Liver (tissue), 9 donors: ENCODE results near the gene RASGRF1. TPM values are rescaled to one million over a fixed set of nuclear protein-coding genes. Genes with fewer than 3 reads are reported as not detected.

ENCODE experiments used
- DNase-seq: peaks from one replicate; pipeline ENCODE4 v3.0.0-alpha.2; 2017; ENCODE audit warnings: low spot score
- H3K27ac ChIP-seq, 2 donors: one replicate each; pipeline ENCODE4 v1.7.0; 2013; ENCODE audit warnings: inconsistent platforms in 2 of 2, low read length in 2 of 2, control low read depth in 1 of 2, low read depth in 1 of 2, mild to moderate bottlenecking in 1 of 2
- H3K27me3 ChIP-seq, 4 donors: one replicate each; pipeline versions ENCODE4 v1.6.1 to v1.7.0; 2013; ENCODE audit warnings: low read length in 3 of 4, inconsistent platforms in 1 of 4, mild to moderate bottlenecking in 1 of 4, moderate library complexity in 1 of 4; ENCODE audit not compliant: control insufficient read depth in 4 of 4, insufficient read depth in 4 of 4
- H3K36me3 ChIP-seq, 4 donors: one replicate each; pipeline versions ENCODE4 v1.6.1 to v1.7.0; 2013; ENCODE audit warnings: low read length in 3 of 4, mild to moderate bottlenecking in 3 of 4, low read depth in 1 of 4, moderate library complexity in 1 of 4; ENCODE audit not compliant: control insufficient read depth in 4 of 4, insufficient read depth in 3 of 4
- H3K4me1 ChIP-seq, 4 donors: one replicate each; pipeline versions ENCODE4 v1.6.1 to v1.7.0; 2013; ENCODE audit warnings: low read length in 3 of 4, mild to moderate bottlenecking in 3 of 4, moderate library complexity in 1 of 4; ENCODE audit not compliant: control insufficient read depth in 4 of 4, insufficient read depth in 4 of 4
- H3K4me3 ChIP-seq, 3 donors: one replicate each; pipeline versions ENCODE4 v1.6.1 to v1.7.0; 2013; ENCODE audit warnings: low read length in 3 of 3, control low read depth in 1 of 3, low read depth in 1 of 3, mild to moderate bottlenecking in 1 of 3
- H3K9ac ChIP-seq, 2 donors: one replicate each; pipeline ENCODE4 v1.7.0; 2013; ENCODE audit warnings: low read length in 2 of 2, mild to moderate bottlenecking in 2 of 2, moderate library complexity in 2 of 2, control low read depth in 1 of 2, low read depth in 1 of 2
- H3K9me3 ChIP-seq, 4 donors: one replicate each; pipeline versions ENCODE4 v1.6.1 to v1.7.0; 2013; ENCODE audit warnings: low read length in 3 of 4; ENCODE audit not compliant: control insufficient read depth in 4 of 4
- ATF3 ChIP-seq: IDR thresholded peaks from 2 replicates; pipeline ENCODE4 v1.6.1; 2016; ENCODE audit warnings: antibody characterized with exemption
- CTCF ChIP-seq: fragments of 150-350 bp; IDR thresholded peaks from 2 replicates; pipeline ENCODE4 v1.5.1; 2017; ENCODE audit warnings: improper control_type of control experiment, low read depth, low read length; ENCODE audit not compliant: missing input control
- EGR1 ChIP-seq, 2 donors: IDR thresholded peaks; 2 replicates each; pipeline ENCODE4 v1.6.1; 2016 to 2018; ENCODE audit warnings: antibody characterized with exemption in 2 of 2, low read depth in 2 of 2
- FOXA1 ChIP-seq: IDR thresholded peaks from 2 replicates; pipeline ENCODE4 v1.6.1; 2016; ENCODE audit warnings: antibody characterized with exemption
- GABPA ChIP-seq, 2 donors: IDR thresholded peaks in 1 of 2; conservative IDR thresholded peaks in 1 of 2; 2 replicates each; pipeline ENCODE4 v1.6.1; 2016; ENCODE audit warnings: antibody characterized with exemption in 2 of 2, mild to moderate bottlenecking in 1 of 2, moderate library complexity in 1 of 2
- HNF4A ChIP-seq, 2 donors: conservative IDR thresholded peaks; 2 replicates each; pipeline ENCODE4 v1.6.1; 2016; ENCODE audit warnings: antibody characterized with exemption in 2 of 2, mild to moderate bottlenecking in 2 of 2
- HNF4G ChIP-seq: IDR thresholded peaks from 2 replicates; pipeline ENCODE4 v1.6.1; 2016; ENCODE audit warnings: antibody characterized with exemption
- JUND ChIP-seq, 2 donors: IDR thresholded peaks; 2 replicates each; pipeline ENCODE4 v1.6.1; 2016; ENCODE audit warnings: antibody characterized with exemption in 2 of 2
- RXRA ChIP-seq, 2 donors: IDR thresholded peaks; 2 replicates each; pipeline ENCODE4 v1.6.1; 2017 to 2018; ENCODE audit warnings: antibody characterized with exemption in 2 of 2, mild to moderate bottlenecking in 1 of 2
- TAF1 ChIP-seq: conservative IDR thresholded peaks from 2 replicates; pipeline ENCODE4 v1.6.1; 2016; ENCODE audit warnings: antibody characterized with exemption, mild to moderate bottlenecking
- YY1 ChIP-seq: IDR thresholded peaks from 2 replicates; pipeline ENCODE4 v1.6.1; 2016; ENCODE audit warnings: antibody characterized with exemption, mild to moderate bottlenecking
- WGBS: extraction: QIAGEN DNeasy Blood & Tissue Kit; methylation state at CpG from one replicate; pipeline ENCODE4 v1.1.7; 2013; 5-methylcytosine and 5-hydroxymethylcytosine counted together
- polyA plus RNA-seq, 2 donors: library from polyadenylated mRNA; stranded (reverse) in 1 of 2; unstranded in 1 of 2; fragments of 200-250 nt in 1 of 2; fragments of >200 nt in 1 of 2; fragmentation: Nextera tagmentation in 1 of 2; extraction: Ambion mirVana in 1 of 2; gene quantifications; one replicate each; pipeline versions ENCODE4 v1.2.1 to v1.2.3, GENCODE V29; 2013 to 2015
- total RNA-seq, 2 donors: library from RNA; depleted of rRNA; stranded (reverse); fragments of >200 nt; gene quantifications; one replicate each; pipeline ENCODE4 v1.2.3, GENCODE V29; 2014
- TF ChIP-seq, protein P1 (sequence below): IDR thresholded peaks from 2 replicates; pipeline ENCODE4 v1.6.1; 2016; ENCODE audit warnings: antibody characterized with exemption
- TF ChIP-seq, protein P2 (sequence below): IDR thresholded peaks from 2 replicates; pipeline ENCODE4 v1.6.1; 2016; ENCODE audit warnings: antibody characterized with exemption
- donor health status: healthy.
- donor health status: healthy.
- donor health status: healthy.
- donor health status: healthy.
- donor health status: healthy.

Gene RASGRF1
- total and polyA plus RNA-seq, 4 donors = 0.28 TPM; not detected in 3

- DNase-seq = no peak
- 80% methylated on average over 1 of the region's 1 CpG for WGBS
- Histone ChIP-seq H3K4me1 (peaks cover 2 to 6% (median 3%) of the 10 kb centered on the region in 4 donors), H3K9ac (no peak overlapping the region), H3K4me3 (no peak overlapping the region), H3K9me3 (no peaks in the 10 kb centered on the region), H3K27ac (no peak overlapping the region), H3K27me3 (no peaks in the 10 kb centered on the region), H3K36me3 (no peaks in the 10 kb centered on the region)
- TF ChIP-seq TAF1 (no peak), JUND (IDR thresholded peaks at IDR 0.05) (no peak), HNF4G (no peak), HNF4A (conservative IDR thresholded peaks at IDR 0.05) (no peak), FOXA1 (no peak)
- TF ChIP-seq, protein P1, sequence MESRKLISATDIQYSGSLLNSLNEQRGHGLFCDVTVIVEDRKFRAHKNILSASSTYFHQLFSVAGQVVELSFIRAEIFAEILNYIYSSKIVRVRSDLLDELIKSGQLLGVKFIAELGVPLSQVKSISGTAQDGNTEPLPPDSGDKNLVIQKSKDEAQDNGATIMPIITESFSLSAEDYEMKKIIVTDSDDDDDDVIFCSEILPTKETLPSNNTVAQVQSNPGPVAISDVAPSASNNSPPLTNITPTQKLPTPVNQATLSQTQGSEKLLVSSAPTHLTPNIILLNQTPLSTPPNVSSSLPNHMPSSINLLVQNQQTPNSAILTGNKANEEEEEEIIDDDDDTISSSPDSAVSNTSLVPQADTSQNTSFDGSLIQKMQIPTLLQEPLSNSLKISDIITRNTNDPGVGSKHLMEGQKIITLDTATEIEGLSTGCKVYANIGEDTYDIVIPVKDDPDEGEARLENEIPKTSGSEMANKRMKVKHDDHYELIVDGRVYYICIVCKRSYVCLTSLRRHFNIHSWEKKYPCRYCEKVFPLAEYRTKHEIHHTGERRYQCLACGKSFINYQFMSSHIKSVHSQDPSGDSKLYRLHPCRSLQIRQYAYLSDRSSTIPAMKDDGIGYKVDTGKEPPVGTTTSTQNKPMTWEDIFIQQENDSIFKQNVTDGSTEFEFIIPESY = no peak
Measured at GRCh38 chr15:78956937-78957336, 133.6 kb downstream of the RASGRF1 start.

DNA sequence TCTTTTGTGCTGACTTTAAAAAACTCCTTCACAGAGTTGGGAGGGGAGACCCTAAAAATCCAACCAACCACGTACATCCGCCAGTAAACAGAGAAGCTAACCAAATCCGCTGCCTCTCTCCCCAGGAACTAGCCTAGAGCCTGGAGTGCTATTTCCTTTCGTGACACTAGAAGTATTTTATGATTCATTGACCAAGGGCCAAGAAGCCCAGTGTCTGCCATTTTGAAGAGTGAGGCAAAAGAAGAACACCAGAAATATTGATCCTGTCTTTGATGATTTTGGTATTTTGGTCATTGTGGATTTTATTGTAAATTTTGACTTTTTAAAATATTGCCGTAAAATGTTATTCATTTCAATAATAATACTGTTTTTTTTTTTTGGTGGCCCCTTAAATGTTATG is 135.2 kb downstream of the RASGRF1 start:
- Histone ChIP-seq H3K4me1 (peaks cover 7 to 20% (median 16%) of the 10 kb centered on the region in 4 donors), H3K9me3 (no peaks in the 10 kb centered on the region), H3K36me3 (no peaks in the 10 kb centered on the region), H3K27ac (no peak overlapping the region), H3K9ac (no peak overlapping the region), H3K4me3 (no peak overlapping the region), H3K27me3 (no peaks in the 10 kb centered on the region)
- TF ChIP-seq, protein P2, sequence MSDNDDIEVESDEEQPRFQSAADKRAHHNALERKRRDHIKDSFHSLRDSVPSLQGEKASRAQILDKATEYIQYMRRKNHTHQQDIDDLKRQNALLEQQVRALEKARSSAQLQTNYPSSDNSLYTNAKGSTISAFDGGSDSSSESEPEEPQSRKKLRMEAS = no peak
- no peak for TF ChIP-seq HNF4A (conservative IDR thresholded peaks at IDR 0.05)
- TF ChIP-seq, protein P1 = no peak
- TF ChIP-seq YY1 = no peak
- no peak for TF ChIP-seq EGR1 (IDR thresholded peaks at IDR 0.05; ENCODE audit: low read depth in 2 of 2)
- TF ChIP-seq RXRA (IDR thresholded peaks at IDR 0.05) = no peak
- TF ChIP-seq FOXA1 = no peak
- no peak for TF ChIP-seq ATF3
- TF ChIP-seq GABPA (IDR thresholded peaks at IDR 0.05 in 1 of 2, conservative IDR thresholded peaks at IDR 0.05 in 1 of 2) = no peak
- no peak for TF ChIP-seq JUND (IDR thresholded peaks at IDR 0.05)
- no peak for TF ChIP-seq CTCF
- 97% methylated on average over 5 of the region's 5 CpGs for WGBS
- DNase-seq = no peak
